H1 (cell line): ENCODE data around the gene SGMS1. TPM values are rescaled to one million over a fixed set of nuclear protein-coding genes. Genes with fewer than 3 reads are reported as not detected.

Experiments used
- CTCF ChIA-PET: fragments of 300-600 bp; sonication (Branson Sonifier 250); formaldehyde crosslinking; loops from one replicate; lab custom pipeline; 2021; ENCODE audit not compliant: partially characterized antibody; lab: Charles Lee
- POLR2A ChIA-PET: fragments of 300-600 bp; sonication (Branson Sonifier 250); formaldehyde crosslinking; loops from one replicate; lab custom pipeline; 2021; ENCODE audit warnings: inconsistent platforms; ENCODE audit not compliant: partially characterized antibody; lab: Charles Lee
- DNase-seq, 2 experiments: peaks; one replicate each; pipeline versions ENCODE4 v3.0.0 to v3.0.0-alpha.2; 2010 to 2022; ENCODE audit warnings: low spot score in 2 of 2, low read depth in 1 of 2, mixed read lengths in 1 of 2
- FAIRE-seq: peaks from 2 replicates; lab custom pipeline; 2011; peaks lifted over from hg19 to GRCh38; lab: Jason Lieb, UNC
- H2AFZ ChIP-seq: 2 replicates; pipeline ENCODE4 v1.8.1; 2012; ENCODE audit warnings: low read length, inconsistent platforms
- H2AK5ac ChIP-seq: 2 replicates; pipeline ENCODE4 v1.6.1; 2013; ENCODE audit warnings: low read depth, low read length
- H2BK120ac ChIP-seq: replicated peaks from 2 replicates; pipeline ENCODE3; 2013; ENCODE audit warnings: low read depth, low read length, inconsistent platforms
- H2BK12ac ChIP-seq: 2 replicates; pipeline ENCODE4 v1.6.1; 2013; ENCODE audit warnings: low read depth, low read length
- H2BK15ac ChIP-seq: 2 replicates; pipeline ENCODE4 v1.6.1; 2013; ENCODE audit warnings: low read length
- H2BK20ac ChIP-seq: 2 replicates; pipeline ENCODE4 v1.6.1; 2013; ENCODE audit warnings: low read length
- H2BK5ac ChIP-seq: 2 replicates; pipeline ENCODE4 v1.6.1; 2013; ENCODE audit warnings: low read depth, low read length
- H3K14ac ChIP-seq: 2 replicates; pipeline ENCODE4 v1.6.1; 2013; ENCODE audit warnings: inconsistent platforms; ENCODE audit not compliant: insufficient read length
- H3K18ac ChIP-seq: 2 replicates; pipeline ENCODE4 v1.6.1; 2013; ENCODE audit warnings: low read length; ENCODE audit errors: extremely low read depth
- H3K23ac ChIP-seq: 2 replicates; pipeline ENCODE4 v1.6.1; 2013; ENCODE audit warnings: inconsistent platforms; ENCODE audit not compliant: insufficient read length
- H3K23me2 ChIP-seq: 2 replicates; pipeline ENCODE4 v1.6.1; 2013; ENCODE audit warnings: low read depth, low read length
- H3K27ac ChIP-seq: 2 replicates; pipeline ENCODE4 v1.6.1; 2011; ENCODE audit warnings: low read depth, low read length, inconsistent platforms
- H3K27me3 ChIP-seq, 4 experiments: replicated peaks in 1 of 4; 1 replicate in 1 of 4; 2 replicates in 3 of 4; pipeline versions ENCODE4 v1.6.1 to v1.8.1; 2011 to 2013; ENCODE audit warnings: low read length in 3 of 4, mild to moderate bottlenecking in 3 of 4, inconsistent platforms in 2 of 4, mixed read lengths in 2 of 4, moderate library complexity in 1 of 4; ENCODE audit not compliant: control insufficient read depth in 3 of 4, insufficient read depth in 3 of 4; ENCODE audit errors: extremely low read depth in 1 of 4
- H3K36me3 ChIP-seq, 4 experiments: 2 replicates each; pipeline versions ENCODE4 v1.6.1 to v1.8.1; 2011 to 2013; ENCODE audit warnings: mild to moderate bottlenecking in 4 of 4, low read length in 3 of 4, moderate library complexity in 2 of 4, control low read depth in 1 of 4, inconsistent platforms in 1 of 4; ENCODE audit not compliant: insufficient read depth in 4 of 4, control insufficient read depth in 2 of 4
- H3K4ac ChIP-seq: replicated peaks from 2 replicates; pipeline ENCODE3; 2013; ENCODE audit warnings: low read length, low read depth, mixed read lengths, inconsistent platforms; ENCODE audit not compliant: insufficient read length
- H3K4me1 ChIP-seq, 4 experiments: replicated peaks in 1 of 4; 1 replicate in 1 of 4; 2 replicates in 3 of 4; pipeline versions ENCODE4 v1.6.1 to v1.8.1; 2011 to 2013; ENCODE audit warnings: low read length in 3 of 4, inconsistent platforms in 2 of 4, mixed read lengths in 1 of 4; ENCODE audit not compliant: insufficient read depth in 4 of 4, control insufficient read depth in 3 of 4
- H3K4me2 ChIP-seq, 2 experiments: 2 replicates each; pipeline versions ENCODE4 v1.6.1 to v1.8.1; 2011 to 2013; ENCODE audit warnings: low read depth in 2 of 2, low read length in 2 of 2, control low read depth in 1 of 2, inconsistent platforms in 1 of 2, mild to moderate bottlenecking in 1 of 2; ENCODE audit not compliant: insufficient read depth in 1 of 2
- H3K4me3 ChIP-seq, 4 experiments: fragments of 200-600, 300-600 bp in 1 of 4; sonication (generic), shearing (Covaris generic), sonication (Bioruptor Twin) in 1 of 4; 2 replicates each; pipeline versions ENCODE4 v1.5.1 to v1.8.1; 2011 to 2016; ENCODE audit warnings: low read length in 4 of 4, low read depth in 3 of 4, control low read depth in 2 of 4, inconsistent platforms in 2 of 4, mild to moderate bottlenecking in 2 of 4, mixed read lengths in 1 of 4, moderate library complexity in 1 of 4; ENCODE audit not compliant: insufficient read depth in 2 of 4; ENCODE audit errors: extremely low read depth in 1 of 4
- H3K56ac ChIP-seq: replicated peaks from 2 replicates; pipeline ENCODE3; 2013; ENCODE audit warnings: low read depth, mild to moderate bottlenecking, mixed read lengths, low read length, inconsistent platforms; ENCODE audit not compliant: insufficient read length
- H3K79me1 ChIP-seq: 2 replicates; pipeline ENCODE4 v1.6.1; 2013; ENCODE audit warnings: low read depth, low read length, control low read depth
- H3K79me2 ChIP-seq, 2 experiments: 2 replicates each; pipeline versions ENCODE4 v1.6.1 to v1.8.1; 2012 to 2013; ENCODE audit warnings: low read length in 2 of 2, mild to moderate bottlenecking in 2 of 2, inconsistent platforms in 1 of 2; ENCODE audit not compliant: insufficient read depth in 2 of 2, control insufficient read depth in 1 of 2
- H3K9ac ChIP-seq, 4 experiments: replicated peaks in 1 of 4; 1 replicate in 1 of 4; 2 replicates in 3 of 4; pipeline versions ENCODE4 v1.6.1 to v1.8.1; 2011 to 2013; ENCODE audit warnings: low read depth in 3 of 4, low read length in 3 of 4, control low read depth in 2 of 4, mild to moderate bottlenecking in 2 of 4, moderate library complexity in 2 of 4, inconsistent platforms in 1 of 4; ENCODE audit errors: extremely low read depth in 1 of 4
- H3K9me3 ChIP-seq, 2 experiments: 2 replicates each; pipeline versions ENCODE4 v1.6.1 to v1.8.1; 2012 to 2013; ENCODE audit warnings: mild to moderate bottlenecking in 2 of 2, moderate library complexity in 2 of 2, control low read depth in 1 of 2, inconsistent platforms in 1 of 2, low read depth in 1 of 2, low read length in 1 of 2, mixed read lengths in 1 of 2; ENCODE audit not compliant: insufficient read depth in 2 of 2
- H4K20me1 ChIP-seq, 2 experiments: replicated peaks in 1 of 2; 2 replicates each; pipeline versions ENCODE3 to v1.8.1; 2011 to 2013; ENCODE audit warnings: inconsistent platforms in 2 of 2, low read length in 2 of 2, mild to moderate bottlenecking in 1 of 2; ENCODE audit not compliant: insufficient read depth in 2 of 2, control insufficient read depth in 1 of 2
- H4K5ac ChIP-seq: 2 replicates; pipeline ENCODE4 v1.6.1; 2013; ENCODE audit warnings: low read length, low read depth, mixed read lengths, inconsistent platforms; ENCODE audit not compliant: insufficient read length
- H4K8ac ChIP-seq: 2 replicates; pipeline ENCODE4 v1.8.0; 2013; ENCODE audit warnings: mild to moderate bottlenecking, moderate library complexity, low read length, inconsistent platforms; ENCODE audit not compliant: insufficient read depth; ENCODE audit errors: extremely low read depth
- H4K91ac ChIP-seq: replicated peaks from 2 replicates; pipeline ENCODE3; 2013; ENCODE audit warnings: low read length, mixed read lengths, inconsistent platforms; ENCODE audit not compliant: insufficient read length
- GTF2F1 ChIP-seq: IDR thresholded peaks from 2 replicates; pipeline ENCODE4 v1.6.1; 2012; ENCODE audit warnings: low read depth, low read length, improper control_type of control experiment, borderline replicate concordance
- HDAC6 ChIP-seq: IDR thresholded peaks from one replicate; pipeline ENCODE4 v1.7.1; 2012; ENCODE audit warnings: low read depth, mild to moderate bottlenecking, inconsistent platforms, low read length, moderate library complexity
- SIRT6 ChIP-seq: IDR thresholded peaks from one replicate; pipeline ENCODE4 v1.7.1; 2012; ENCODE audit warnings: low read length, inconsistent platforms
- WGBS, 2 experiments: shearing (Covaris generic) in 1 of 2; methylation state at CpG; one replicate each; pipeline versions ENCODE4 v1.1.6 to v1.1.7; 2013 to 2015; ENCODE audit warnings: low lambda C conversion rate in 2 of 2, mixed read lengths in 2 of 2, inconsistent platforms in 1 of 2, low coverage in 1 of 2, missing lambda C conversion rate in 1 of 2; ENCODE audit not compliant: insufficient replicate concordance in 2 of 2, insufficient coverage in 1 of 2, insufficient read length in 1 of 2; ENCODE audit errors: extremely low coverage in 1 of 2, missing lambda C conversion rate in 1 of 2; 5-methylcytosine and 5-hydroxymethylcytosine counted together
- polyA plus RNA-seq, 7 experiments: library from polyadenylated mRNA; depleted of rRNA in 3 of 7; stranded (reverse) in 5 of 7; unstranded in 2 of 7; fragments of >200 nt in 5 of 7; fragments of 200-250 nt in 2 of 7; gene quantifications; 1 replicate in 5 of 7; 2 replicates in 1 of 7; 4 replicates in 1 of 7; pipeline versions ENCODE4 v1.2.1 to v1.2.3, GENCODE V29; 2011 to 2013; ENCODE audit warnings: missing spikeins in 2 of 7, mixed read lengths in 2 of 7
- total RNA-seq: library from RNA; stranded (reverse); fragmentation: NEBNext Ultra II Directional; extraction: Animal tissue kit (Norgen Biotek cat#: 25700); gene quantifications from 2 replicates; pipeline ENCODE4 v1.2.1, GENCODE V29; 2021

SGMS1 gene
- total and polyA plus RNA-seq, 2 of the 8 experiments (the other 6 are each of a cell fraction or from before 2014, with no cell fraction given), result 6.0 to 15.6 TPM

- H3K9me3 ChIP-seq, result no peaks in the 10 kb centered on the region
- POLR2A ChIA-PET, result interaction anchor here (1.1 to 1.6 kb wide), 3 partner anchors 16 to 28 kb away, joined by 3 to 4 read pairs (median 4); no protein-coding TSS in a partner anchor
- no peak overlapping the region for H2BK20ac ChIP-seq
- no peak overlapping the region for H2BK12ac ChIP-seq
- H2AFZ ChIP-seq, result no peak overlapping the region
- H3K4me3 ChIP-seq, result no peak overlapping the region
- no peak overlapping the region for H3K18ac ChIP-seq
- H3K79me1 ChIP-seq, result no peaks in the 10 kb centered on the region; the same call in 1 of the 2 replicates
- CTCF ChIA-PET, result interaction anchor here (1.2 to 2.4 kb wide), 4 partner anchors 11 to 35 kb away, joined by 4 to 8 read pairs (median 5); no protein-coding TSS in a partner anchor
- peaks cover 0 to 3% of the 10 kb centered on the region in 2 experiments; a peak in 1 of 4 replicates for H3K79me2 ChIP-seq
- H3K27ac ChIP-seq, result no peak overlapping the region
- no peaks in the 10 kb centered on the region for H3K27me3 ChIP-seq
- H3K4me1 ChIP-seq, result peaks cover 0 to 4% (median under 1%) of the 10 kb centered on the region in 4 experiments; a peak in 5 of 7 replicates
- TF ChIP-seq GTF2F1 (no peak), HDAC6 (no peak), SIRT6 (no peak)
- H2BK120ac ChIP-seq, result no peak overlapping the region
- DNase-seq, result no peak
- H3K56ac ChIP-seq, result no peak overlapping the region
- H4K20me1 ChIP-seq, result no peaks in the 10 kb centered on the region
- no peak overlapping the region for H3K4me2 ChIP-seq
- WGBS, 2 experiments, result 91% methylated on average over 2 of the region's 2 CpGs; no CpG with 5 or more reads in 1 of the 2 experiments
- H3K36me3 ChIP-seq, result no peaks in the 10 kb centered on the region
- no peak overlapping the region for H2BK15ac ChIP-seq
- H4K8ac ChIP-seq, result no peak overlapping the region
- no peak overlapping the region for H3K4ac ChIP-seq
- no peak overlapping the region for H4K91ac ChIP-seq
- H3K9ac ChIP-seq, result no peak overlapping the region
- H2AK5ac ChIP-seq, result no peak overlapping the region
- no peak overlapping the region for H3K23ac ChIP-seq
- no peak for FAIRE-seq
- H3K14ac ChIP-seq, result no peak overlapping the region
- no peak overlapping the region for H2BK5ac ChIP-seq
- no peaks in the 10 kb centered on the region; the same call in 1 of the 2 replicates for H3K23me2 ChIP-seq
- no peak overlapping the region for H4K5ac ChIP-seq
Measured at GRCh38 chr10:50385624-50386023, 238.1 kb downstream of the SGMS1 start.
